PFSK-1 (cell line): ENCODE data around the gene BCOR.

Source experiments
- FOXP2 ChIP-seq: optimal IDR thresholded peaks from 2 replicates; pipeline ENCODE3; 2011; ENCODE audit warnings: borderline replicate concordance, control low read depth, inconsistent platforms; ENCODE audit not compliant: insufficient read depth; ENCODE audit errors: extremely low read length, extremely low read depth
- POLR2AphosphoS5 ChIP-seq: IDR thresholded peaks from 2 replicates; pipeline ENCODE4 v1.6.1; 2012; ENCODE audit warnings: low read depth, mild to moderate bottlenecking, control low read depth, low read length, moderate library complexity
- REST ChIP-seq, 2 experiments: IDR thresholded peaks; 2 replicates each; pipeline versions ENCODE4 v1.6.1 to v1.8.0; 2011 to 2012; ENCODE audit warnings: low read depth in 2 of 2, low read length in 2 of 2, control low read depth in 1 of 2, inconsistent platforms in 1 of 2, mild to moderate bottlenecking in 1 of 2, moderate library complexity in 1 of 2; ENCODE audit not compliant: insufficient read depth in 1 of 2
- SIN3A ChIP-seq: IDR thresholded peaks from 2 replicates; pipeline ENCODE4 v1.6.1; 2012; ENCODE audit warnings: mild to moderate bottlenecking, low read length, moderate library complexity, borderline replicate concordance; ENCODE audit not compliant: insufficient read depth
- TAF1 ChIP-seq: IDR thresholded peaks from 2 replicates; pipeline ENCODE4 v1.6.1; 2012; ENCODE audit warnings: low read length, control low read depth, borderline replicate concordance; ENCODE audit not compliant: insufficient read depth

Gene BCOR

GRCh38 chrX:40094041-40094899 lies 3.5 kb downstream of the BCOR start:
- TF ChIP-seq POLR2AphosphoS5 (no peak), TAF1 (0 out of 2 replicates have a peak, but pooled peaks have one; percentile 29), REST (IDR thresholded peaks at IDR 0.05; ENCODE audit: insufficient read depth in 1 of 2, low read depth in 2 of 2, low read length in 2 of 2) (0 out of 4 replicates have a peak, but pooled peaks of 1 of the 2 experiments have one; percentile 9), FOXP2 (no peak), SIN3A (no peak; the same call in 1 of the 2 replicates)

GRCh38 chrX:40093586-40093985 lies 4.2 kb downstream of the BCOR start:
- no peak for TF ChIP-seq TAF1
- TF ChIP-seq SIN3A = no peak
- TF ChIP-seq POLR2AphosphoS5 = no peak
- no peak for TF ChIP-seq REST (IDR thresholded peaks at IDR 0.05; ENCODE audit: insufficient read depth in 1 of 2, low read depth in 2 of 2, low read length in 2 of 2)
- TF ChIP-seq FOXP2 = no peak

GRCh38 chrX:40092808-40093435 lies 4.8 kb downstream of the BCOR start:
- TF ChIP-seq FOXP2 (no peak), TAF1 (no peak), SIN3A (no peak)

- no peak for TF ChIP-seq TAF1
Measured at GRCh38 chrX:40091691-40092421, 5.9 kb downstream of the BCOR start.

- TF ChIP-seq POLR2AphosphoS5 (no peak), TAF1 (no peak), FOXP2 (no peak), REST (IDR thresholded peaks at IDR 0.05; ENCODE audit: insufficient read depth in 1 of 2, low read depth in 2 of 2, low read length in 2 of 2) (no peak), SIN3A (no peak)
Measured at GRCh38 chrX:40090961-40091360, 6.8 kb downstream of the BCOR start.
